A549 (cell line): ENCODE measurements around the gene TSEN34.

ENCODE experiments used
- MAZ ChIP-seq: fragments of 150-350 bp; IDR thresholded peaks from 2 replicates; pipeline ENCODE4 v1.6.1; 2014; ENCODE audit warnings: antibody characterized with exemption, low read depth, low read length, borderline replicate concordance
- POLR2A ChIP-seq: IDR thresholded peaks from 2 replicates; pipeline ENCODE4 v1.6.1; 2012; ENCODE audit warnings: mild to moderate bottlenecking, low read length
- SMC3 ChIP-seq: fragments of >200 bp; sonication (Bioruptor Twin); formaldehyde crosslinking; IDR thresholded peaks from 3 replicates; pipeline ENCODE4 v1.6.1; 2018; ENCODE audit warnings: inconsistent platforms
- ZC3H11A ChIP-seq: fragments of 450-650 bp; IDR thresholded peaks from 2 replicates; pipeline ENCODE4 v1.6.1; 2014; ENCODE audit warnings: antibody characterized with exemption, mild to moderate bottlenecking
- TF ChIP-seq, protein P1 (sequence below): fragments of >200 bp; sonication (Bioruptor Twin); formaldehyde crosslinking; IDR thresholded peaks from 3 replicates; pipeline ENCODE4 v1.5.1; 2016
- TF ChIP-seq, protein P2 (sequence below): IDR thresholded peaks from 2 replicates; pipeline ENCODE4 v1.6.1; 2012

DNA sequence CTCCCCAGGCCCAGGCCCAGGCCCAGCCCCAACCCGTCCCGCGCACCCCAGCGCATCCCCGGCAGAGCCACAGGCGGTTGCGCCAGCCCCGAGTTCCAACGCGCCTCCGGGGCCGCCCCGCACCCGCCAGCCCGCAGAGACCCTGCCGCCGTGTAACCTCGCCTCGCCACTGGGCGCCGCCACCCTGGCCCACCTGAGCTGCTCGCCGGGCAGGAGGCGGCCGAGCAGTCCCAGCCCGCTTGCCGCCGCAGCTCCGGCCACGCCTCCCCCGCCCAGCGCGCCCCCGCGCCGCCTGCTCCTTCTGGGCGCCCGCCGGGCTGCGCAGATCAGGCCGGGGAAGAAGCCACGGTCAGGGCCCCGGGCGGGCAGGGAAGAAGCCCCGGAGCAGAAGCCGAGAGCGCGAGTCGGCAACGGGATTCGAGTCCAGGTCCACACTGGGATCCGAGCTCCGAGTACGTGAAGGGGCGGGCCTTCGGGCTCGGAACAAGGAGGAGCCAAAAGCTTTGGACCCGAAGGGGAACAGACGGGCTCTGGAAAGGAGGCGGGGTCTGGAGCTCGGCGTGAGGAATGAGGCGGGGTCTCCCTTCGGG is 1.9 kb upstream of the TSEN34 start, which contains the start of gene MBOAT7:
- TF ChIP-seq, protein P1, sequence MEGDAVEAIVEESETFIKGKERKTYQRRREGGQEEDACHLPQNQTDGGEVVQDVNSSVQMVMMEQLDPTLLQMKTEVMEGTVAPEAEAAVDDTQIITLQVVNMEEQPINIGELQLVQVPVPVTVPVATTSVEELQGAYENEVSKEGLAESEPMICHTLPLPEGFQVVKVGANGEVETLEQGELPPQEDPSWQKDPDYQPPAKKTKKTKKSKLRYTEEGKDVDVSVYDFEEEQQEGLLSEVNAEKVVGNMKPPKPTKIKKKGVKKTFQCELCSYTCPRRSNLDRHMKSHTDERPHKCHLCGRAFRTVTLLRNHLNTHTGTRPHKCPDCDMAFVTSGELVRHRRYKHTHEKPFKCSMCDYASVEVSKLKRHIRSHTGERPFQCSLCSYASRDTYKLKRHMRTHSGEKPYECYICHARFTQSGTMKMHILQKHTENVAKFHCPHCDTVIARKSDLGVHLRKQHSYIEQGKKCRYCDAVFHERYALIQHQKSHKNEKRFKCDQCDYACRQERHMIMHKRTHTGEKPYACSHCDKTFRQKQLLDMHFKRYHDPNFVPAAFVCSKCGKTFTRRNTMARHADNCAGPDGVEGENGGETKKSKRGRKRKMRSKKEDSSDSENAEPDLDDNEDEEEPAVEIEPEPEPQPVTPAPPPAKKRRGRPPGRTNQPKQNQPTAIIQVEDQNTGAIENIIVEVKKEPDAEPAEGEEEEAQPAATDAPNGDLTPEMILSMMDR, result peak; percentile 34; the same call in 2 of the 3 replicates
- TF ChIP-seq, protein P2, sequence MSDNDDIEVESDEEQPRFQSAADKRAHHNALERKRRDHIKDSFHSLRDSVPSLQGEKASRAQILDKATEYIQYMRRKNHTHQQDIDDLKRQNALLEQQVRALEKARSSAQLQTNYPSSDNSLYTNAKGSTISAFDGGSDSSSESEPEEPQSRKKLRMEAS, result peak; percentile 62
- TF ChIP-seq POLR2A (peak; percentile 63), MAZ (no peak), ZC3H11A (no peak), SMC3 (peak; percentile 26; the same call in 1 of the 3 replicates)
